SK-N-SH (cell line): Measurements from ENCODE around the gene VCX. TPM values are rescaled to one million over a fixed set of nuclear protein-coding genes. Genes with fewer than 3 reads are reported as not detected.

Experiments
- CTCF ChIA-PET: fragments of 300-600, 350-600 bp; formaldehyde crosslinking; extraction: SDS; loops from one replicate; lab custom pipeline; 2021; lab: Yijun Ruan, JAX
- POLR2A ChIA-PET: fragments of 350-600 bp; sonication (Branson Sonifier 250); formaldehyde crosslinking; extraction: SDS; loops from one replicate; lab custom pipeline; 2020; ENCODE audit warnings: antibody characterized with exemption, inconsistent platforms; lab: Yijun Ruan, JAX
- DNase-seq: peaks from one replicate; pipeline ENCODE4 v3.0.0; 2012
- H2AFZ ChIP-seq: fragments of 200-600 bp; sonication (generic); 2 replicates; pipeline ENCODE4 v1.8.1; 2016; ENCODE audit warnings: antibody characterized with exemption, mild to moderate bottlenecking, low read depth
- H3F3A ChIP-seq: fragments of 200-600 bp; sonication (generic); replicated peaks from 2 replicates; pipeline ENCODE3; 2016; ENCODE audit warnings: antibody characterized with exemption, mild to moderate bottlenecking; ENCODE audit not compliant: insufficient read depth
- H3K27ac ChIP-seq, 2 experiments: fragments of 200-500 bp in 1 of 2; fragments of 200-600 bp in 1 of 2; sonication (Bioruptor generic) in 1 of 2; sonication (generic), shearing (Covaris generic) in 1 of 2; 2 replicates each; pipeline versions ENCODE4 v1.5.1 to v1.6.1; 2014 to 2016; ENCODE audit warnings: low read depth in 2 of 2, inconsistent platforms in 1 of 2, low read length in 1 of 2, mild to moderate bottlenecking in 1 of 2, mixed read lengths in 1 of 2
- H3K27me3 ChIP-seq: fragments of 200-600 bp; sonication (generic), shearing (Covaris generic); 2 replicates; pipeline ENCODE4 v1.6.1; 2016; ENCODE audit warnings: mixed run types; ENCODE audit not compliant: insufficient read depth
- H3K36me3 ChIP-seq, 2 experiments: fragments of 200-500 bp in 1 of 2; fragments of 200-600 bp in 1 of 2; sonication (Bioruptor generic) in 1 of 2; sonication (generic) in 1 of 2; replicated peaks in 1 of 2; 2 replicates each; pipeline versions ENCODE3 to v1.5.1; 2014 to 2016; ENCODE audit warnings: low read length in 1 of 2, mild to moderate bottlenecking in 1 of 2; ENCODE audit not compliant: insufficient read depth in 2 of 2, control insufficient read depth in 1 of 2
- H3K4me1 ChIP-seq, 2 experiments: fragments of 200-500 bp in 1 of 2; fragments of 200-600 bp in 1 of 2; sonication (Bioruptor generic) in 1 of 2; sonication (generic), shearing (Covaris generic) in 1 of 2; 2 replicates each; pipeline versions ENCODE4 v1.5.1 to v1.6.1; 2014 to 2016; ENCODE audit warnings: low read depth in 1 of 2, low read length in 1 of 2, mixed run types in 1 of 2; ENCODE audit not compliant: insufficient read depth in 2 of 2, control insufficient read depth in 1 of 2
- H3K4me2 ChIP-seq: fragments of 200-600 bp; sonication (generic), shearing (Covaris generic); 2 replicates; pipeline ENCODE4 v1.6.1; 2017; ENCODE audit warnings: mixed run types
- H3K4me3 ChIP-seq, 2 experiments: fragments of 200-500 bp in 1 of 2; fragments of 200-600 bp in 1 of 2; sonication (Bioruptor generic) in 1 of 2; sonication (generic), shearing (Covaris generic) in 1 of 2; 2 replicates each; pipeline versions ENCODE4 v1.5.1 to v1.8.1; 2014 to 2016; ENCODE audit warnings: low read depth in 2 of 2, inconsistent platforms in 1 of 2, low read length in 1 of 2, mild to moderate bottlenecking in 1 of 2, mixed read lengths in 1 of 2, moderate library complexity in 1 of 2
- H3K79me2 ChIP-seq: fragments of 200-600 bp; sonication (generic); 2 replicates; pipeline ENCODE4 v1.8.1; 2017; ENCODE audit warnings: mild to moderate bottlenecking; ENCODE audit not compliant: insufficient read depth
- H3K9ac ChIP-seq: fragments of 200-600 bp; sonication (generic); 2 replicates; pipeline ENCODE4 v1.6.1; 2017; ENCODE audit warnings: mixed run types
- H3K9me2 ChIP-seq: fragments of 200-600 bp; sonication (generic); 2 replicates; pipeline ENCODE4 v1.6.1; 2017; ENCODE audit warnings: mixed run types
- H3K9me3 ChIP-seq: fragments of 200-600 bp; sonication (generic); 2 replicates; pipeline ENCODE4 v1.6.1; 2017; ENCODE audit warnings: mixed run types, mild to moderate bottlenecking, moderate library complexity
- H4K20me1 ChIP-seq: fragments of 200-600 bp; sonication (generic); 2 replicates; pipeline ENCODE4 v1.6.1; 2017; ENCODE audit warnings: mild to moderate bottlenecking, mixed run types; ENCODE audit not compliant: insufficient read depth
- GATA2 ChIP-seq: sonication (generic); formaldehyde crosslinking; IDR thresholded peaks from 2 replicates; pipeline ENCODE4 v1.5.0; 2020; ENCODE audit warnings: mild to moderate bottlenecking, missing genetic modification reagents
- USF1 ChIP-seq: IDR thresholded peaks from 2 replicates; pipeline ENCODE4 v1.4.0; 2012; ENCODE audit warnings: low read depth, borderline replicate concordance
- WGBS: methylation state at CpG from one replicate; pipeline ENCODE4 v1.1.6; 2017; ENCODE audit warnings: low lambda C conversion rate; 5-methylcytosine and 5-hydroxymethylcytosine counted together
- polyA plus RNA-seq, 3 experiments: library from polyadenylated mRNA; depleted of rRNA; stranded (reverse); fragments of >200 nt; gene quantifications; 2 replicates each; pipeline ENCODE4 v1.2.3, GENCODE V29; 2012

The VCX gene
- polyA plus RNA-seq, 1 of the 3 experiments (the other 2 are of a cell fraction), result not detected

GRCh38 chrX:7891928-7892327 lies 49.0 kb downstream of the VCX start:
- Histone ChIP-seq H3K9me2 (no peaks in the 10 kb centered on the region), H3K9ac (no peak overlapping the region), H4K20me1 (no peaks in the 10 kb centered on the region), H3K4me2 (no peak overlapping the region), H3K27ac (no peak overlapping the region), H3K36me3 (no peaks in the 10 kb centered on the region), H3K4me3 (peak overlapping the region; percentile 16 to 28; a peak in 3 of 4 replicates), H3K9me3 (no peaks in the 10 kb centered on the region), H3K79me2 (no peaks in the 10 kb centered on the region), H3F3A (no peaks in the 10 kb centered on the region), H3K27me3 (no peaks in the 10 kb centered on the region), H2AFZ (no peak overlapping the region), H3K4me1 (peaks cover 0 to 4% of the 10 kb centered on the region in 2 experiments; a peak in 1 of 4 replicates)
- peak; percentile 12 for DNase-seq
- WGBS, result 8% methylated on average over 9 of the region's 9 CpGs
- TF ChIP-seq USF1 (no peak), GATA2 (CRISPR knock-in tag) (peak; percentile 54)
- ChIA-PET CTCF (no interaction called here), POLR2A (no interaction called here)

Other genes with a start within 250 kb of the VCX start
- 13.4 and 14.0 TPM in 2 replicates for gene PNPLA4, start 84.2 kb downstream of the VCX start, polyA plus RNA-seq (2012; rRNA removed)